Neuronal stem cell (in vitro differentiated cells): ENCODE data around the gene EIPR1.

Source experiments
- DNase-seq: peaks from one replicate; pipeline ENCODE4 v3.0.0-alpha.2; 2013; ENCODE audit warnings: low spot score
- H2AFZ ChIP-seq: one replicate; pipeline ENCODE4 v1.6.1; 2013; ENCODE audit warnings: mild to moderate bottlenecking, low read length, inconsistent platforms
- H2AK5ac ChIP-seq: 2 replicates; pipeline ENCODE4 v1.6.1; 2013; ENCODE audit warnings: low read depth, mild to moderate bottlenecking, inconsistent platforms, low read length, moderate library complexity, mixed read lengths
- H2BK120ac ChIP-seq: 2 replicates; pipeline ENCODE4 v1.6.1; 2013; ENCODE audit warnings: low read depth, mild to moderate bottlenecking, inconsistent platforms, low read length, moderate library complexity, mixed read lengths
- H2BK12ac ChIP-seq: one replicate; pipeline ENCODE4 v1.6.1; 2013; ENCODE audit warnings: low read length, inconsistent platforms
- H2BK15ac ChIP-seq: 2 replicates; pipeline ENCODE4 v1.6.1; 2013; ENCODE audit warnings: mild to moderate bottlenecking, low read length, inconsistent platforms, mixed read lengths
- H2BK5ac ChIP-seq: one replicate; pipeline ENCODE4 v1.6.1; 2013; ENCODE audit warnings: inconsistent platforms, mild to moderate bottlenecking, low read length, moderate library complexity
- H3K14ac ChIP-seq: one replicate; pipeline ENCODE4 v1.6.1; 2013; ENCODE audit warnings: low read length, inconsistent platforms
- H3K18ac ChIP-seq: 2 replicates; pipeline ENCODE4 v1.6.1; 2013; ENCODE audit warnings: low read length, inconsistent platforms
- H3K23ac ChIP-seq: 2 replicates; pipeline ENCODE4 v1.6.1; 2013; ENCODE audit warnings: low read depth, mild to moderate bottlenecking, mixed read lengths, low read length, inconsistent platforms; ENCODE audit not compliant: poor library complexity
- H3K27ac ChIP-seq: replicated peaks from 3 replicates; pipeline ENCODE4 v1.5.1; 2013; ENCODE audit warnings: low read length, inconsistent platforms
- H3K27me3 ChIP-seq, 3 experiments: 2 replicates each; pipeline ENCODE4 v1.6.1; 2013; ENCODE audit warnings: low read length in 3 of 3, mild to moderate bottlenecking in 2 of 3, inconsistent platforms in 1 of 3, low read depth in 1 of 3, mixed read lengths in 1 of 3, moderate library complexity in 1 of 3; ENCODE audit not compliant: control insufficient read depth in 3 of 3, insufficient read depth in 3 of 3
- H3K36me3 ChIP-seq, 2 donors: replicated peaks in 1 of 2; 2 replicates each; pipeline ENCODE4 v1.6.1; 2013; ENCODE audit warnings: low read length in 2 of 2; ENCODE audit not compliant: control insufficient read depth in 2 of 2, insufficient read depth in 2 of 2
- H3K4ac ChIP-seq: 2 replicates; pipeline ENCODE4 v1.6.1; 2013; ENCODE audit warnings: inconsistent platforms, mild to moderate bottlenecking, low read length, moderate library complexity
- H3K4me1 ChIP-seq, 2 donors: 1 replicate in 1 of 2; 2 replicates in 1 of 2; pipeline ENCODE4 v1.6.1; 2013; ENCODE audit warnings: low read length in 2 of 2, low read depth in 1 of 2; ENCODE audit not compliant: control insufficient read depth in 2 of 2, insufficient read depth in 1 of 2
- H3K4me2 ChIP-seq: one replicate; pipeline ENCODE4 v1.6.1; 2013; ENCODE audit warnings: mild to moderate bottlenecking, low read length, inconsistent platforms; ENCODE audit not compliant: insufficient read depth, poor library complexity, severe bottlenecking
- H3K4me3 ChIP-seq, 2 donors: 2 replicates each; pipeline ENCODE4 v1.5.1; 2013; ENCODE audit warnings: low read length in 2 of 2, mild to moderate bottlenecking in 2 of 2, inconsistent platforms in 1 of 2, moderate library complexity in 1 of 2
- H3K79me1 ChIP-seq: one replicate; pipeline ENCODE4 v1.6.1; 2013; ENCODE audit warnings: low read depth, mild to moderate bottlenecking, inconsistent platforms, low read length, moderate library complexity
- H3K9ac ChIP-seq: one replicate; pipeline ENCODE4 v1.6.1; 2013; ENCODE audit warnings: mild to moderate bottlenecking, low read depth, low read length, inconsistent platforms; ENCODE audit not compliant: poor library complexity
- H3K9me3 ChIP-seq, 2 donors: replicated peaks in 1 of 2; 2 replicates each; pipeline versions ENCODE3 to v1.6.1; 2013; ENCODE audit warnings: low read length in 2 of 2, mild to moderate bottlenecking in 2 of 2, inconsistent platforms in 1 of 2, low read depth in 1 of 2, mixed read lengths in 1 of 2, moderate library complexity in 1 of 2; ENCODE audit not compliant: control insufficient read depth in 2 of 2, insufficient read depth in 1 of 2
- H4K8ac ChIP-seq: one replicate; pipeline ENCODE4 v1.6.1; 2013; ENCODE audit warnings: low read depth, mild to moderate bottlenecking, inconsistent platforms, low read length, moderate library complexity
- H4K91ac ChIP-seq: one replicate; pipeline ENCODE4 v1.6.1; 2013; ENCODE audit warnings: low read length, low read depth, mild to moderate bottlenecking, inconsistent platforms; ENCODE audit not compliant: poor library complexity
- WGBS, 2 donors: extraction: QIAGEN DNeasy Blood & Tissue Kit; methylation state at CpG; one replicate each; pipeline ENCODE4 v1.1.7; 2013; ENCODE audit warnings: missing lambda C conversion rate in 2 of 2, mixed read lengths in 1 of 2; ENCODE audit not compliant: insufficient read length in 2 of 2, insufficient replicate concordance in 1 of 2; ENCODE audit errors: extremely low coverage in 2 of 2; 5-methylcytosine and 5-hydroxymethylcytosine counted together

EIPR1 gene

DNA sequence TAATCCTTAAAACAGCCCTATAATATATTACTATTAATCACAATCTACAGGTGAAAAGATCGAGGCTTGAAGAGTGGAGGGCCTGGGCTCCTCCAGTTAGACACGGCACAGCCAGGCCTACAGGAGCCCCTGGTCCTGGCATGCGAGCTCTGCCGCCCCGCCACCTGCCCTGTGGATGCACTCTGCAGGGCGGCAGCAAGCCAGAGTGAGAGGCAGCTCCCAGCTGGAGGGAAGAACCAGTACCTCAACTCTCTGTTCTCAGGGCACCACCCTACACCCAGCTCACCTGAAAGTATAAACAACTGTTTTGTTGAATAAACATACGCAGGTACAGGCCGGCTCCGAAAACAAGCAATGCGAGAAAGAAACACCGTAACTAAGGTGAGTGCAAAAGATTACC, 34.6 kb downstream of the EIPR1 start:
- Histone ChIP-seq H2AK5ac (no peak overlapping the region), H3K23ac (no peak overlapping the region), H3K27me3 (no peaks in the 10 kb centered on the region), H3K27ac (no peak overlapping the region), H2BK12ac (no peak overlapping the region), H2BK15ac (no peak overlapping the region), H3K4ac (no peak overlapping the region), H3K9me3 (peaks cover 0 to 6% of the 10 kb centered on the region in 2 donors), H4K91ac (no peak overlapping the region), H3K79me1 (peaks cover 6% of the 10 kb centered on the region), H4K8ac (no peak overlapping the region), H3K18ac (no peak overlapping the region), H3K4me3 (no peak overlapping the region), H3K4me2 (no peak overlapping the region), H2BK120ac (no peak overlapping the region), H3K14ac (no peak overlapping the region), H3K36me3 (peaks cover 6 to 28% of the 10 kb centered on the region in 2 donors), H3K9ac (no peak overlapping the region), H2BK5ac (no peak overlapping the region), H3K4me1 (peaks cover 0 to 1% of the 10 kb centered on the region in 2 donors), H2AFZ (no peak overlapping the region)
- DNase-seq, result no peak
- no CpG with 5 or more reads among the region's 11 CpGs for WGBS, 2 donors

DNA sequence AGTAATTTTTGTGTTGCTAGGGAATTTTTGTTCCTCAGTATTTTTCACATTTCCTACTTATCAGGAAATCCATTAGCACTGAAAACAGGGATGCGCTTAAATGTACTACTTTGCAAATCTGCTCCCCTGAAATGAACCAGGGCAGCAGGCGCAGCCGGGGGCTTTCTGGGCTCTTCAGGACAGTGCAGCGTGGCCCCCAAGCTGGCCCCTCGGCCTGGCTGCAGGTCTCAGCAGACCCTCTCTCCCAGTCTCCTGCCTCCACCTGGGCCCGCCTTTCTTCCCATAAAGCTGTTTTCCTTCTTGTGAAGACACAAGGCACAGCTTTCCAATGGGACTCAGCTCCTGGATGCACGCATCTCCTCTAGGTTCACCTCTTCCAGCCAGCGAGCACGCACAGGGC, 35.3 kb downstream of the EIPR1 start:
- WGBS, 2 donors, result no CpG with 5 or more reads among the region's 9 CpGs
- no peak overlapping the region for H3K9ac ChIP-seq
- H3K18ac ChIP-seq, result no peak overlapping the region
- peaks cover 6% of the 10 kb centered on the region for H3K79me1 ChIP-seq
- no peak overlapping the region for H2BK15ac ChIP-seq
- no peak overlapping the region for H2BK120ac ChIP-seq
- H3K9me3 ChIP-seq, result peaks cover 0 to 6% of the 10 kb centered on the region in 2 donors
- no peak overlapping the region for H2BK5ac ChIP-seq
- no peak overlapping the region for H3K27ac ChIP-seq
- no peak overlapping the region for H4K8ac ChIP-seq
- H2AFZ ChIP-seq, result no peak overlapping the region
- H3K36me3 ChIP-seq, result peaks cover 9 to 25% of the 10 kb centered on the region in 2 donors
- H3K4me1 ChIP-seq, result peaks cover 0 to 1% of the 10 kb centered on the region in 2 donors
- no peak for DNase-seq
- H3K14ac ChIP-seq, result no peak overlapping the region
- no peak overlapping the region for H2AK5ac ChIP-seq
- no peak overlapping the region for H3K4me2 ChIP-seq
- no peak overlapping the region for H3K23ac ChIP-seq
- H3K27me3 ChIP-seq, result no peaks in the 10 kb centered on the region
- H3K4me3 ChIP-seq, result no peak overlapping the region
- H4K91ac ChIP-seq, result no peak overlapping the region
- no peak overlapping the region for H2BK12ac ChIP-seq
- H3K4ac ChIP-seq, result no peak overlapping the region

DNA sequence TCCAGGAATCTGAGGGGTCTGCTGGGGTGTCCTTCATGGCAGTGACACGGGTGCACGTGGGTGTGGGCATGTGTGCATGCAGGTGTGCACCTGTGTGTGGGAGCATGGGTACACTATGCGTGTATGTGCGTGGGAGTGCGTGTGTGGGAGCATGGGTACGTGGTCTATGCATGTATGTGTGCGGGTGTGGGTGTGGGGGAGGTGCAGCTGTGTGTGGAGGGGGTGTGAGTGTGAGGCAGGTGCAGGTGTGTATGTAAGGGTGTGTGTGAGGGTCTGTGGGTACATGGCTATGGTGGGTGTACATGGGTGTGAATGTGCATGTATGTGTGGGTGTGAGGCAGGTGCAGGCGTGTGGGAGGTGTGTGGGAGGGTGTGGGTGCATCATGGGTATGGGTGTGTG, 36.3 kb downstream of the EIPR1 start:
- Histone ChIP-seq H2AFZ (no peak overlapping the region), H2BK5ac (peak overlapping the region; percentile 60), H3K27me3 (no peaks in the 10 kb centered on the region), H4K91ac (no peak overlapping the region), H3K79me1 (peaks cover 6% of the 10 kb centered on the region), H3K36me3 (peaks cover 9 to 20% of the 10 kb centered on the region in 2 donors), H2AK5ac (no peak overlapping the region), H3K4ac (no peak overlapping the region), H2BK120ac (no peak overlapping the region), H3K4me1 (peaks cover 0 to 1% of the 10 kb centered on the region in 2 donors), H3K18ac (no peak overlapping the region), H3K9ac (peak overlapping the region; percentile 63), H3K4me2 (no peak overlapping the region), H4K8ac (no peak overlapping the region), H3K23ac (peak overlapping the region; percentile 92), H3K4me3 (peak overlapping the region in 1 of 2 donors; percentile 62), H2BK12ac (no peak overlapping the region), H3K14ac (peak overlapping the region; percentile 9), H2BK15ac (no peak overlapping the region), H3K27ac (no peak overlapping the region), H3K9me3 (peaks cover 0 to 6% of the 10 kb centered on the region in 2 donors)
- no peak for DNase-seq
- WGBS, 2 donors, result no CpG with 5 or more reads among the region's 8 CpGs

DNA sequence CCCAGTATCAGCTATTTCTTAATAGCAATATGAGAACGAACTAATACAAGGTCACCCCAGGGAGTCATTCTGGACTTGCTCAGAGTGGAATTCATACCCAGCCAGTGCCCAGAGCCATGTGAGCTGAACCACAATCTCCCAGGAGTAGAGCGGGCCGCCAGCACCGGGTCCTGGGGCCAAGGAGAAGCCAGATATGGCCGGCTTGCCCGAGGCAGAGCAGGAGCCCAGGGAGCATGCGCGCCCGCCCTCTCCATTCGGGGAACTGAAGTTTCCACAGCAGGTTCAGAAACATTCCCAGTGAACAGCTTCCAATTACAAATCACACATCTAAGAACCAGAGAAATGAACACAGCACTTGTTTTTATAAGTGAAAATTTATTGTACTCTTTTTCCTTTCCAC, 37.5 kb downstream of the EIPR1 start:
- no CpG with 5 or more reads among the region's 10 CpGs for WGBS, 2 donors
- no peak overlapping the region for H2BK12ac ChIP-seq
- H2AFZ ChIP-seq, result no peak overlapping the region

More for the DNA sequence above, 37.5 kb downstream of the EIPR1 start:
- H3K36me3 ChIP-seq, result peaks cover 11 to 22% of the 10 kb centered on the region in 2 donors
- H3K14ac ChIP-seq, result no peak overlapping the region
- peaks cover 7% of the 10 kb centered on the region for H3K79me1 ChIP-seq
- no peak overlapping the region for H2AK5ac ChIP-seq
- H4K91ac ChIP-seq, result no peak overlapping the region
- H3K4me3 ChIP-seq, result no peak overlapping the region
- no peak overlapping the region for H3K4ac ChIP-seq
- no peak overlapping the region for H3K18ac ChIP-seq
- no peak overlapping the region for H3K9ac ChIP-seq
- no peak overlapping the region for H3K4me2 ChIP-seq
- no peak overlapping the region for H2BK15ac ChIP-seq
- no peak overlapping the region for H3K27ac ChIP-seq
- no peak overlapping the region for H2BK120ac ChIP-seq
- no peaks in the 10 kb centered on the region for H3K27me3 ChIP-seq
- peaks cover 0 to 1% of the 10 kb centered on the region in 2 donors for H3K4me1 ChIP-seq
- no peak overlapping the region for H3K23ac ChIP-seq
- no peak for DNase-seq
- no peak overlapping the region for H4K8ac ChIP-seq
- no peak overlapping the region for H2BK5ac ChIP-seq
- peaks cover 3 to 6% of the 10 kb centered on the region in 2 donors for H3K9me3 ChIP-seq
